ENCODE data around the gene FZD7. TPM values are rescaled to one million over a fixed set of nuclear protein-coding genes. Genes with fewer than 3 reads are reported as not detected.

FZD7 gene
- total and polyA plus RNA-seq, 2 of the 8 experiments (the other 6 are each of a cell fraction or from before 2014, with no cell fraction given) = 176 to 246 TPM

DNA sequence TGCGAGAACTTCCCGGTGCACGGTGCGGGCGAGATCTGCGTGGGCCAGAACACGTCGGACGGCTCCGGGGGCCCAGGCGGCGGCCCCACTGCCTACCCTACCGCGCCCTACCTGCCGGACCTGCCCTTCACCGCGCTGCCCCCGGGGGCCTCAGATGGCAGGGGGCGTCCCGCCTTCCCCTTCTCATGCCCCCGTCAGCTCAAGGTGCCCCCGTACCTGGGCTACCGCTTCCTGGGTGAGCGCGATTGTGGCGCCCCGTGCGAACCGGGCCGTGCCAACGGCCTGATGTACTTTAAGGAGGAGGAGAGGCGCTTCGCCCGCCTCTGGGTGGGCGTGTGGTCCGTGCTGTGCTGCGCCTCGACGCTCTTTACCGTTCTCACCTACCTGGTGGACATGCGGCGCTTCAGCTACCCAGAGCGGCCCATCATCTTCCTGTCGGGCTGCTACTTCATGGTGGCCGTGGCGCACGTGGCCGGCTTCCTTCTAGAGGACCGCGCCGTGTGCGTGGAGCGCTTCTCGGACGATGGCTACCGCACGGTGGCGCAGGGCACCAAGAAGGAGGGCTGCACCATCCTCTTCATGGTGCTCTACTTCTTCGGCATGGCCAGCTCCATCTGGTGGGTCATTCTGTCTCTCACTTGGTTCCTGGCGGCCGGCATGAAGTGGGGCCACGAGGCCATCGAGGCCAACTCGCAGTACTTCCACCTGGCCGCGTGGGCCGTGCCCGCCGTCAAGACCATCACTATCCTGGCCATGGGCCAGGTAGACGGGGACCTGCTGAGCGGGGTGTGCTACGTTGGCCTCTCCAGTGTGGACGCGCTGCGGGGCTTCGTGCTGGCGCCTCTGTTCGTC lies 1.7 kb downstream of the FZD7 start:
- peak overlapping the region; percentile 64 for H4K5ac ChIP-seq (ENCODE audit: insufficient read length, low read depth, low read length)
- peaks cover 30 to 64% of the 10 kb centered on the region in 2 experiments for H3K79me2 ChIP-seq (ENCODE audit: control insufficient read depth in 1 of 2, insufficient read depth in 2 of 2, low read length in 2 of 2)
- FAIRE-seq (no peak), DNase-seq (ENCODE audit: low read depth in 1 of 2, low spot score in 2 of 2) (peak in 1 of 2 experiments; percentile 66)
- H3K27ac ChIP-seq (ENCODE audit: low read depth, low read length) = peak overlapping the region; percentile 80
- ChIA-PET CTCF (ENCODE audit: partially characterized antibody) (interaction anchor here (0.7 to 2.1 kb wide), 13 partner anchors 10 to 257 kb away, joined by 3 to 6 read pairs (median 4); no protein-coding TSS in a partner anchor), POLR2A (ENCODE audit: partially characterized antibody) (interaction anchor here (0.7 to 2.4 kb wide), 24 partner anchors 11 to 176 kb away, joined by 3 to 11 read pairs (median 4); partner anchors contain the start of gene KIAA2012)
- no peak overlapping the region for H3K14ac ChIP-seq (ENCODE audit: insufficient read length)
- peak overlapping the region; percentile 75 for H3K4ac ChIP-seq (replicated peaks; ENCODE audit: insufficient read length, low read depth, low read length)
- H2AK5ac ChIP-seq (ENCODE audit: low read depth, low read length) = no peak overlapping the region
- H3K9ac ChIP-seq (replicated peaks in 1 of 4; ENCODE audit: extremely low read depth in 1 of 4, low read depth in 3 of 4, low read length in 3 of 4) = peak overlapping the region; percentile 74 to 95 (median 84); a peak in 6 of 7 replicates
- peak overlapping the region; percentile 78 to 96 (median 93) for H3K4me3 ChIP-seq (ENCODE audit: extremely low read depth in 1 of 4, insufficient read depth in 2 of 4, low read depth in 3 of 4, low read length in 4 of 4)
- H3K4me2 ChIP-seq (ENCODE audit: insufficient read depth in 1 of 2, low read depth in 2 of 2, low read length in 2 of 2) = peak overlapping the region; percentile 61 to 82
- H3K36me3 ChIP-seq (ENCODE audit: control insufficient read depth in 2 of 4, insufficient read depth in 4 of 4, low read length in 3 of 4) = peaks cover 9 to 45% (median 18%) of the 10 kb centered on the region in 4 experiments
- no peaks in the 10 kb centered on the region for H3K9me3 ChIP-seq (ENCODE audit: insufficient read depth in 2 of 2, low read depth in 1 of 2, low read length in 1 of 2)
- H3K23me2 ChIP-seq (ENCODE audit: low read depth, low read length) = peaks cover 9% of the 10 kb centered on the region; the same call in 1 of the 2 replicates
- peak overlapping the region; percentile 90; the same call in 1 of the 2 replicates for H2BK20ac ChIP-seq (ENCODE audit: low read length)
- H3K23ac ChIP-seq (ENCODE audit: insufficient read length) = no peak overlapping the region
- peak overlapping the region; percentile 96 for H3K18ac ChIP-seq (ENCODE audit: extremely low read depth, low read length)
- H3K27me3 ChIP-seq (replicated peaks in 1 of 4; ENCODE audit: control insufficient read depth in 3 of 4, extremely low read depth in 1 of 4, insufficient read depth in 3 of 4, low read length in 3 of 4) = no peaks in the 10 kb centered on the region
- peak overlapping the region; percentile 88; the same call in 1 of the 2 replicates for H2BK12ac ChIP-seq (ENCODE audit: low read depth, low read length)
- no peak overlapping the region; the same call in 1 of the 2 replicates for H2BK15ac ChIP-seq (ENCODE audit: low read length)
- peak overlapping the region; percentile 76 for H4K8ac ChIP-seq (ENCODE audit: extremely low read depth, insufficient read depth, low read length)
- H4K20me1 ChIP-seq (replicated peaks in 1 of 2; ENCODE audit: control insufficient read depth in 1 of 2, insufficient read depth in 2 of 2, low read length in 2 of 2) = peaks cover 30 to 33% of the 10 kb centered on the region in 2 experiments
- H3K56ac ChIP-seq (replicated peaks; ENCODE audit: insufficient read length, low read depth, low read length) = peak overlapping the region; percentile 67
- WGBS, 2 experiments (ENCODE audit: extremely low coverage in 1 of 2, insufficient coverage in 1 of 2, insufficient read length in 1 of 2, insufficient replicate concordance in 2 of 2, low coverage in 1 of 2, low lambda C conversion rate in 2 of 2, missing lambda C conversion rate in 1 of 2) = 3% methylated on average over 65 of the region's 78 CpGs; no CpG with 5 or more reads in 1 of the 2 experiments
- no peak overlapping the region for H2AFZ ChIP-seq (ENCODE audit: low read length)
- no peaks in the 10 kb centered on the region for H3K79me1 ChIP-seq (ENCODE audit: low read depth, low read length)
- H3K4me1 ChIP-seq (replicated peaks in 1 of 4; ENCODE audit: control insufficient read depth in 3 of 4, insufficient read depth in 4 of 4, low read length in 3 of 4) = peaks cover 4 to 17% (median 11%) of the 10 kb centered on the region in 4 experiments
- peak overlapping the region; percentile 70 for H4K91ac ChIP-seq (replicated peaks; ENCODE audit: insufficient read length, low read length)
- H2BK120ac ChIP-seq (replicated peaks; ENCODE audit: low read depth, low read length) = peak overlapping the region; percentile 47
- peak overlapping the region; percentile 96 for H2BK5ac ChIP-seq (ENCODE audit: low read depth, low read length)
- TF ChIP-seq JUN (IDR thresholded peaks at IDR 0.05; ENCODE audit: low read depth, low read length) (no peak), KDM4A (IDR thresholded peaks at IDR 0.05; ENCODE audit: low read depth, low read length, severe bottlenecking) (peak; percentile 24), TAF7 (optimal IDR thresholded peaks at IDR 0.05; ENCODE audit: borderline replicate concordance, low read depth, low read length) (peak; percentile 1), RAD21 (IDR thresholded peaks at IDR 0.05 in 1 of 2, conservative IDR thresholded peaks at IDR 0.05 in 1 of 2; ENCODE audit: low read depth in 2 of 2, low read length in 2 of 2) (peak; percentile 52 to 65), SIRT6 (IDR thresholded peaks at IDR 0.05; ENCODE audit: low read length) (no peak), POLR2A (IDR thresholded peaks at IDR 0.05; ENCODE audit: control extremely low read depth in 1 of 2, low read depth in 2 of 2, low read length in 2 of 2) (peak in 1 of 2 experiments; percentile 50; a peak in 2 of 3 replicates)
- TF ChIP-seq, protein P1, sequence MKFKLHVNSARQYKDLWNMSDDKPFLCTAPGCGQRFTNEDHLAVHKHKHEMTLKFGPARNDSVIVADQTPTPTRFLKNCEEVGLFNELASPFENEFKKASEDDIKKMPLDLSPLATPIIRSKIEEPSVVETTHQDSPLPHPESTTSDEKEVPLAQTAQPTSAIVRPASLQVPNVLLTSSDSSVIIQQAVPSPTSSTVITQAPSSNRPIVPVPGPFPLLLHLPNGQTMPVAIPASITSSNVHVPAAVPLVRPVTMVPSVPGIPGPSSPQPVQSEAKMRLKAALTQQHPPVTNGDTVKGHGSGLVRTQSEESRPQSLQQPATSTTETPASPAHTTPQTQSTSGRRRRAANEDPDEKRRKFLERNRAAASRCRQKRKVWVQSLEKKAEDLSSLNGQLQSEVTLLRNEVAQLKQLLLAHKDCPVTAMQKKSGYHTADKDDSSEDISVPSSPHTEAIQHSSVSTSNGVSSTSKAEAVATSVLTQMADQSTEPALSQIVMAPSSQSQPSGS (IDR thresholded peaks at IDR 0.05; ENCODE audit: low read length) = peak; percentile 33; the same call in 1 of the 2 replicates
- TF ChIP-seq, protein P2, sequence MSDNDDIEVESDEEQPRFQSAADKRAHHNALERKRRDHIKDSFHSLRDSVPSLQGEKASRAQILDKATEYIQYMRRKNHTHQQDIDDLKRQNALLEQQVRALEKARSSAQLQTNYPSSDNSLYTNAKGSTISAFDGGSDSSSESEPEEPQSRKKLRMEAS (IDR thresholded peaks at IDR 0.05) = peak; percentile 95

Data from H1 (cell line).